NCI-H2196 treated with DMSO at 0.1 percent for 48 hours (cell line): ENCODE data around the gene MAP1LC3B2.

Experiments used
- DNase-seq: peaks from one replicate; lab custom pipeline; 2025; ENCODE audit not compliant: unreplicated experiment; lab: John Stamatoyannopoulos, UW

The MAP1LC3B2 gene

GRCh38 chr12:116537101-116537904 lies 21.9 kb upstream of the MAP1LC3B2 start:
- DNase-seq = no peak

- no peak for DNase-seq
Observed at GRCh38 chr12:116538076-116538591, 21.0 kb upstream of the MAP1LC3B2 start.

GRCh38 chr12:116538682-116539305 lies 20.4 kb upstream of the MAP1LC3B2 start:
- DNase-seq = no peak

- DNase-seq = peak; percentile 20
Observed at GRCh38 chr12:116539361-116539771, 19.8 kb upstream of the MAP1LC3B2 start.

GRCh38 chr12:116539905-116540482 lies 19.2 kb upstream of the MAP1LC3B2 start:
- DNase-seq = peak; percentile 50

- DNase-seq = no peak
Observed at GRCh38 chr12:116540622-116541152, 18.5 kb upstream of the MAP1LC3B2 start.

GRCh38 chr12:116541547-116542344 lies 17.4 kb upstream of the MAP1LC3B2 start:
- DNase-seq = no peak

GRCh38 chr12:116542345-116542956 lies 16.7 kb upstream of the MAP1LC3B2 start:
- DNase-seq = no peak

- DNase-seq = no peak
Observed at GRCh38 chr12:116544656-116545055, 14.5 kb upstream of the MAP1LC3B2 start.

GRCh38 chr12:116545144-116545543 lies 14.0 kb upstream of the MAP1LC3B2 start:
- DNase-seq = no peak

- no peak for DNase-seq
Observed at GRCh38 chr12:116545936-116546335, 13.2 kb upstream of the MAP1LC3B2 start.

GRCh38 chr12:116547955-116548501 lies 11.2 kb upstream of the MAP1LC3B2 start:
- no peak for DNase-seq

GRCh38 chr12:116549993-116550392 lies 9.2 kb upstream of the MAP1LC3B2 start:
- no peak for DNase-seq

- DNase-seq = no peak
Observed at GRCh38 chr12:116551151-116551550, 8.0 kb upstream of the MAP1LC3B2 start.

GRCh38 chr12:116551619-116551951 lies 7.6 kb upstream of the MAP1LC3B2 start:
- DNase-seq = no peak

- no peak for DNase-seq
Observed at GRCh38 chr12:116551952-116552772, 7.0 kb upstream of the MAP1LC3B2 start.

- DNase-seq = no peak
Observed at GRCh38 chr12:116552773-116553373, 6.3 kb upstream of the MAP1LC3B2 start.

GRCh38 chr12:116556356-116556952 lies 2.7 kb upstream of the MAP1LC3B2 start:
- no peak for DNase-seq
